HG02885 (cell line): Measurements from ENCODE around the gene AGAP1.
A peak's percentile ranks its signal among the peaks of the same experiment; 100 is the strongest.
"Not testable (repeated sequence)": the region's sequence is repeated elsewhere in the genome, so short reads cannot be mapped to it uniquely, and the experiment has no call there.

Experiments used
- ATAC-seq: cut with Tn5 transposase; IDR thresholded peaks from one replicate; pipeline ENCODE4 v1.9.1; 2021; ENCODE audit warnings: mild to moderate bottlenecking; ENCODE audit not compliant: unreplicated experiment, poor library complexity

Gene AGAP1

DNA sequence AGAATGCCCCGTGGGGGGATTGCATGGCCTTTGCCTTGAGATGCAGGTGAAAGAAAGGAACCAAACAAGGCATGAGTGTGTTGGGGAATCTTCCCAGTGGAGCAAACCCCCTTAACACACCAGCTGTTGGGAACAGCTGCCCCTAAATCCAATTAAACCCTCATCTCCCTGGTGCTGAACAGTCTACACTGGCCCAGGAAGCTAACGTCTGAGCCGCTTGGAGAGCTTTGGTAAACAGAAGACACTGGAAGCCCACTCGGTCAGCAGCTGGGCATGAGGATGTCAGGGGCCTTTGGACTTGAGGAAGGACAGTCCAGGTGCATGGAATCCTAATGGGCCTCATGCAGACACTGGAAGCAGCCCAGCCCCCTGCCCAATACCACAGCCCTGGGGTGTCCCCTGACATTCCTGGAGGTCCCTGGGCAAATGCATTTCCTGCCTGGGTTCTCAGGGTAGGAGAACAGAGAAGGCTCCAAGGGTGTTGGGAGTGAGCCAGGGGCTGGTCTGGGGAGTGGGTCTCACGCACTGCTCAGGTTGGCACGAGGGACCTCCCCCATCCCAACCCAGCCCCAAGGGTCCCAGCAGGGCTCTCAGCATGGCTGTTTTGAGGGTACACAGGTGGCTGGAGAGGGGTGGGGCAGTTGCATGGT, 636.6 kb downstream of the AGAP1 start:
- no peak for ATAC-seq

DNA sequence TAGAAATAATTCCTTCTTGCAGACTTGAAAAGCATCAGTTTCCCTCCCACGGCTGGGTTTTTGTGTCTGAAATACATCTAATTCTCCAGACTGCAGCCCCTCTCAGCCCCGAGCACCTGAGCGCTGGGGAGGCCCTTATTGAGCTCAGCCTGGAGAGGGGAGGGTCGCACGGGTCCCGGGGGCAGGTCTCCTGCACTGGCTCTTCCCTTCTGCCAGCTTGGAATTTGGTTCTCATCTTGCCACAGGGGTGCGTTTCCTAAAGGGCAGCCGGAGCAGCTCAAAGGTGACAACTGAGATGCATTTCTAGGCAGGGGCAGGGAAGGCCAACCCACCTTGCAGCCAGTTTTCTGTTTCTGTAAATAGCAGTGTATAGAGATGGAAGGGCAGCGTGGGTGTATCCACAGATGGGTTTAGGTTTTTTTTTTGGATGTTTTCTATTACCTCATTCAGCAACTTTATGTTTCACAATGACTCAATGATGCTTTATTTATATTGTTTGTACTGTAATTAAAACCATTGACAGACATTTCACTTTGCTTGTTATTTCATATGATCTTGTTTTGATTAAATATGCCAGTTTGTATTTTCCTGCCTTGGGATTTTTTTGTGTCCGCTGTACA, 637.3 kb downstream of the AGAP1 start:
- peak; percentile 44 for ATAC-seq

GRCh38 chr2:236133410-236134012, 639.7 kb downstream of the AGAP1 start:
- ATAC-seq, result no peak

- ATAC-seq, result no peak
Observed at GRCh38 chr2:236136538-236136937, 642.7 kb downstream of the AGAP1 start.

- ATAC-seq, result no peak
Observed at GRCh38 chr2:236137066-236137465, 643.2 kb downstream of the AGAP1 start.

- ATAC-seq, result not testable (repeated sequence)
Observed at GRCh38 chr2:236141616-236142015, 647.8 kb downstream of the AGAP1 start.

DNA sequence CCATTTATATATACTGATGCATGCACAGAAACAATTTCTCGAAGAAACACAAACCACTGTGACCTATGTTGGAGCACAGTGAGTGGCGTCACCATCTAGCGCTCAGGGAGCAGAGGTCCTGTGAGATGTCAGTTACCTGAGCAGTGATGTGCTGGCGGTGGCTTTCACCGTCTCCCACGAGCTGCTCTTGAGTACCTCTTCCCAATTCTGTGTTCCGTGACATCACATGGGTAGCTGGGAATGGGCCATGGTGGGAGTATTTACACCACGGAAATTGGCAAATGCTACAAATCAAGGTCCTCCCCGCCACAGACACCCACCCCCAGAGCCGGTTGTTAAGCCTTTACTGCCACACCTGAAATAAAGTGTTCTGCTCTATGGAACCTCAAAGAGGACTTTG, 650.0 kb downstream of the AGAP1 start:
- no peak for ATAC-seq

DNA sequence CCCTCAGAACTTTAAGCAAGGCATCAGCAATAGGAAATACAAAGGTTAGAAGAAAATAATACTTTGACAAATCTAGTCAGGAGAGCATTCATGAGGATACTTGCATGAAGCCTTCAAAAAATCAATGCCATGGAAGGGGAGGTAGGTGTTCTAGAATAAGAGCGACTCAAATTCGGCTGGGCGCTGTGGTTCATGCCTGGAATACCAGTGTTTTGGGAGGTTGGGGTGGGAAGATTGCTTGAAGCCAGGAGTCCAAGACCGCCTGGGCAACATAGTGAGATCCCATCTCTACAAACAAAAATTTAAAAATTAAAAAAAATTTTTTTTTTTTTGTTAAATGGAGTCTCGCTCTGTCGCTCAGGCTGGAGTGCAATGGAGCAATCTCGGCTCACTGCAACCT, 652.6 kb downstream of the AGAP1 start:
- ATAC-seq, result no peak

DNA sequence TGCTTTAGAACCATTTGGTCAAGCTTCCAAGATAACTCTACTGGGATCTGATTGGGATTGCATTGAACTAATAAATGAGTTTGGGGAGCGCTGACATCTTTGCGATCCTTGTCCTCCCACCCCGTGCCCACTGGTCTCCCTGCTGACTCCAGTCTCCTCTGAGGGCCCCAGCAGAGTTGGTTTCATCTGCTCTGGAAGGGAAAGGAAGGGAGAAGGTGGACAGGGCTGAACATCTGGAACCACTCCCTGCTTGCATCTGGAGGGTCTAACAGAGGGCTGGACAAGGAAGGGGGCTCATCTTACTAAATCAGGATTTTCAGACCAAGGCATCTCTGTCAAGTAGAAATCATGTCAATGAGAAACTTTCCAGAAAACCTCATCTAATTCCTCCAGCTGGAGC, 661.6 kb downstream of the AGAP1 start:
- ATAC-seq, result no peak

DNA sequence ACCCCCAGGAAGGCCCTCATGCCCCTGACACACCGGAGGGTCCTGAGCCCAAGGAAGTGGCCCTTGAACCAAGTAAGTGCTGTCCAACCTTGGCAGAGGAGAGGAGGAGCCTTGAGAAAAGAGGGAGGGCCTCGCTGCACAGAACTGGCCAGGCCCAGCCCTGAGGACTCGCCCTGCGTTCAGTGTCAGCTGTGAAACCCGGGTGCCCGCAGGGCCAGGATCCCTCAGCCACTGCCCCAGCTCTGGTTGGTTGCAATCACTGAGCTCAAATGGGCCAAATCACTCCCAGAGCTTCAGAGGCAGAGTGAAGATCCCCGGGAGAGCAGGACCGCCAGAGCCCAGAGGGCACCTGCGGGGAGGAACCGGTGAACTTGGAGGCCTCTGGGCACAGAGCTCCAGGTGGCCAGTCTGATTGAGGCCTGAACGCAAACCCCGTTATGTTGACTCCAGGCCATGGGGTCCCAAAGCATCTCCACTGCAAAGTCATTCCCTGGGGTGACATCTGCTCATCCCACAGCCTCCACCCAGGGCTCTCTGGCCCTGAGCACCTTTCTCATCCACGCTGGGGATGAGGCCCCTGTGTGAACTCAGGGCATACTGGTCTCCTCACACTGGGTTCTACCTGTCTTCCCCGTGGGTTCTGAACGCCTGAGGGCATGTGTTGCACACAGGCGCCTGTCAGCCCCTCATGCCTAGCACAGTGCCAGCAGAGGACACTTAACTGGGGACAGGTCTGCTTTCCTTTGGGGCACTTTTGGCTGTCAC, 662.4 kb downstream of the AGAP1 start:
- ATAC-seq, result no peak

DNA sequence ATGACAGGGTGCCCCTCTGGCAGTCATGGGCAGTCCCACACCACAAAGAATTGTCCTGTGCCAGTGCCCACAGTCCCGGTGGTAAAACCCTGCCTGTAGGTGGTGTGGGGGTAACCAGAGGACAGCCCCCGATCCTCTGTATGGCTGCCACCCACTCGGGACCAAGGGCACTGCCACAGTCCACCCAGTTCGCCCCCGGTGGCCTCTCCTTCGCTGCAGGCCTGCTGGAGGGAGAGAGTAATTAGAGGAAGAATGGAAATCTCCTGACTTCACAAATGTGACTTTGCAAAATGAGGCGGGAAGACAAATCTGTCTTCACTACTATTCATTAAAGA, 663.0 kb downstream of the AGAP1 start:
- no peak for ATAC-seq

GRCh38 chr2:236157366-236157765, 663.5 kb downstream of the AGAP1 start:
- ATAC-seq, result no peak

DNA sequence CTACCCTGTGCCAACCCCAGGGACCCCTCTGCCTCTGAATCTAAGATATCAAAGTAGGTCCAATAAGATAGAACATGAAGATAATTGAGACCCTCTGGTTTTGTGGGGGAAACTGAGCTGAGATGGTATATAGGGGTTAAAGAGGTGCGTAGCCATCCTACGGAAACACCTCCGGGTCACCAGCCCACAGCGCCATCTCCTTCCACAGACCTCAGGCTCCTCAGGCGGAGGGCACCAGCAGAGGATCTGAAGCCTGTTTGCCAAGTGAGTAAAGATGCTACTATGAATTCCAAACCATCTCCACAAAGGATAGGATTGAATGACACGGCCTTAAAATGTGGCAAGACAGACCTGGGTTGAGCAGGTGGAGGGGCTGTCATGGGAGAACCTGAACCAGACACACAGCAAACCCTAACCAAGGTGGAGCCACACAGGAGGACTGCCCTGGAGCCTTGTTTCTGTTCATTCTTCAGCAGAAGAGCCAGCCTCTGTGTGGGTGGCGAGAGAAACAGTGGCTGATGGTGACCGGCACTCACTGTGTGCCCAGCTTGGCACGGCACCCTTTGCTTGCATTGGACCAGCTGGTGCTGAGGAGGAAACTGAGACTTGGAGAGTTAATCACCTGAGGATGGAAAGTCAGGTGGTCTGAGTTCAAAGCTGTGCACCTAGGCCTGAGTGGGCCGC, 664.1 kb downstream of the AGAP1 start:
- ATAC-seq, result no peak

DNA sequence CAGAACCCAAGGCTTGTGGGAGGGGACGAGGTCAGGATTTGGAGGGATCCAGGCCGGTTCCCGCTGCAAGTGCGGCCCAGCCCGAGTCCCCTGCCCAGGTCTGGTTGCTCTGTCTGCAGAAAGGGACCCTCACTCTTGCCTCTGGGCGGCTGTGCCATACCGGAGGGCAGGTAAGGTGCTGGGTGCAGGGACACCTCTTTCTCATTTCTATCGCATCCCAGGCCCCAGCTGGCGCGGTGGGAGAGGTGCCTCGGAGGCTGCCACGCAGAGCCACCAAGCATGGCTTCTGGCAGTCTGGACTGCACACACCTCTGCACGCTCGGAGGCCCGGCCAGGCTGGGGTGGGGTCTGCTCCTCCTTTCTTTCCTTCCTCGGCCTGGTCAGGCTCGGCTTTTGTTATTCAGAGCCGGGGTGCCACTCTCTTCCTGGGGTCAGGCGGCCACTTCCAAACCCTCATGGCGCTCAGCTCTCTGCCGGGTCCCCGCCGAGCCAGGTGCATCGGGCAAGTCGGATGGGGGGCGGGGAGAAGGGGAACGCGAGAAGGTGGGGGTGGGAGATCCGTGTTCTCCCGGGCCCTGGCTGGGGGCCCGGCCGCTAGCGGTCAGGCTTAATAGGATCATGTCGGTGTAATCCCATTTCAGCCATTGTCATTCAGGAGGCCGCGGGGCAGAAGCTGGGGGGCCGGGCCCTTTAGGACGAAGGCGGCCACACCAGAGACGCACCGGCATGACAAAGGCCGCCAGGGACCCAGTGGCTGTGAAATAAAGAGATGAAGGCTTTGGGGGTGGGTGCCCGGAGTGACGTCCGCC, 665.3 kb downstream of the AGAP1 start:
- ATAC-seq, result no peak

GRCh38 chr2:236159778-236160170, 665.9 kb downstream of the AGAP1 start:
- ATAC-seq, result no peak

GRCh38 chr2:236160366-236161081, 666.7 kb downstream of the AGAP1 start:
- no peak for ATAC-seq

DNA sequence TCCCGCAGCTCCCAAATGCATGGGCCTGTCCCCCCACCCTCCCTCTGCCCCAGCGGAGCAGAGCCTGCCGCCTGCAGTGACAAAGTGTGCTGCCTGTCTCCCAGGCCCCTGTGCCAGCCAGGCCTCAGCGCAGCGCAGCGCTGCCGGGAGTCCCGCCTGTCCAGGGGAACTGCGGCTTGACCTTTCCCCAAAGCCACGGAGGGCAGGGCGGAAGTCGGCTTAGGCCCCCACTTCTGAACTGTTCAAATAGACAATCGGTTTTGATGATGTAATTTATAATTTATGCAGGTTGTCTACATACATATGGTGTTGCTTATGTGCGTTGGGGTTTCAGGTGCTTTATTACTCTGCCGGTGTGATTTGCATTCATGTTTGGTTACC, 667.2 kb downstream of the AGAP1 start:
- ATAC-seq, result no peak

- no peak for ATAC-seq
Observed at GRCh38 chr2:236161531-236161930, 667.7 kb downstream of the AGAP1 start.

DNA sequence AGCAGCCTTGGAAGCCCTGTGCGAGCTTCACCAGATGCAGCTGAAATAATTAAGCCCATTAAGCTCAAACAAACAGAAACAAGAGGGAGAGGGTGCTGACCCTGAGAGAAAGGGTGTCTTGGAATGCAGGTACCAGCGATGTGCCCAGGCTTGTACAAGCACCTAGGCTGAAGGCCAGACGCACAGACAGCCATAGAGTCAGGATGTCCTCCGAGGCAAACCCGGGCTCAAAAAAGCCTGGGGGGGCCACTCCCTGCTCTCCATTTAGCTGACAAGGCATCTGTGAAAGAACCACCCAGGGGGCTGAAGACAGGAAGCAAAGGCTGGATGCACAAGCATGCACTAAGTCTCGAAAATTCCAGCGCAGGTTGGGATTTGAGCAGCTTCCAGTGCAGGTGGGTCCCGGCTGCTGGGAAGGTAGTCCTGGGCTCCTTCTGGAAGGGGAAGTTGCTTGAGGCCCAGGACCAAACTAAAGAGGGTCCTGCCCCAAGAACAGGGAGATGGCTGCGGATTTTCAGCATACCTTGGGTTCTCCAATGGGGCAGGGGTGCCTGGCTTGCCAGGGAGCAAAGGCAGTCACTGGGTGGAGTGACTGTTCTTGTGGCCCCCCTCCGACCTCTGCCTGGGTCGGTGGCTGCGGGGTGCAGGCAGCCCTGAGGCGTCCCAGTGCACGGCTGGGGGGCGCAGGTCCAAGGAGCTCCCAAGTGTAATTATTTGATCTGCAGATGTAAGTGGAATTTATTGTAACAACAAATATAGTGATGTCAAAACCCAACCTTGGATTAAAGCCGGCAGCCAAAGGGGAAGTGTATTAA, 668.4 kb downstream of the AGAP1 start:
- no peak for ATAC-seq
